GM10266 (cell line): Measurements from ENCODE around the gene IST1.

Source experiments
- DNase-seq: peaks from one replicate; pipeline ENCODE4 v3.0.0; 2012; ENCODE audit errors: extremely low spot score
- CTCF ChIP-seq: IDR thresholded peaks from 2 replicates; pipeline ENCODE4 v1.5.1; 2012; ENCODE audit warnings: mild to moderate bottlenecking, low read depth; ENCODE audit not compliant: control insufficient read depth, insufficient read depth; ENCODE audit errors: missing control alignments

IST1 gene

DNA sequence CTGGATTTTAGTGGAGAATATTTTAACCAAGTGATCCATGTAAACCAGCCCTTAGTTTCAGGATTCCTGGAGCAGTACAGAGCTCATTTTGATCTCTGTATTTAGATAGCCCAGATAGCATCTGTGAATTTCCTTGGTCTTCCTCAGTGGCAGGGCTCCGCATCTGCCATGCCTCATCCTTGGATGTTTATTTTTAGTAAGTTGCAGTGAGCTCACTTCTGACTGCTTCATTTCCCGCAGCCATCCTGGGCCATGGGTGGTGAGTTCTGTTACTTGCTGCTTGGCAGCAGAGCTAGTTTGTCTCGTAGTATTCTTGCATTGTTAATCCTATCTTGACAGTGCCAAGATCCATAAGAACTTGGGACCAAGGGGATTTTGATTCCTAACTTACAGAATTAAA lies 33.7 kb downstream of the IST1 start:
- DNase-seq, result no peak
- no peak for TF ChIP-seq CTCF

- no peak for DNase-seq
- no peak for TF ChIP-seq CTCF
These were observed 34.8 kb downstream of the IST1 start for GRCh38 chr16:71930013-71930563.

- no peak for DNase-seq
- TF ChIP-seq CTCF, result no peak
These were observed 35.7 kb downstream of the IST1 start for GRCh38 chr16:71931001-71931400.

DNA sequence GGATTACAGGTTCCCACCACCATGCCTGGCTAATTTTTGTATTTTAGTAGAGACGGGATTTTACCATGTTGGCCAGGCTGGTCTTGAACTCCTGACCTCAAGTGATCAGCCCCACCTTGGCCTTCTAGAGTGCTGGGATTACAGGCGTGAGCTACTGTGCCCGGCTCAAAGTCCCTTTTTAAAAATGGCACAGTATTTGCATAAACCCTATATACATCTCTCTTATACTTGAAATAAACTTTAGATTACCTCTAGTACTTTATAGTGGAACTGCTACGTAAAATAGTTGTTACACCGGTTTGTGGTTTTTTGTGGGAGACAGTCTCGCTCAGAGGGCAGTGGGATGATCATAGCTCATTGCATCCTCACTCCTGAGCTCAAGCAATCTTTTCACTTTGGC lies 36.3 kb downstream of the IST1 start:
- no peak for DNase-seq
- no peak for TF ChIP-seq CTCF

DNA sequence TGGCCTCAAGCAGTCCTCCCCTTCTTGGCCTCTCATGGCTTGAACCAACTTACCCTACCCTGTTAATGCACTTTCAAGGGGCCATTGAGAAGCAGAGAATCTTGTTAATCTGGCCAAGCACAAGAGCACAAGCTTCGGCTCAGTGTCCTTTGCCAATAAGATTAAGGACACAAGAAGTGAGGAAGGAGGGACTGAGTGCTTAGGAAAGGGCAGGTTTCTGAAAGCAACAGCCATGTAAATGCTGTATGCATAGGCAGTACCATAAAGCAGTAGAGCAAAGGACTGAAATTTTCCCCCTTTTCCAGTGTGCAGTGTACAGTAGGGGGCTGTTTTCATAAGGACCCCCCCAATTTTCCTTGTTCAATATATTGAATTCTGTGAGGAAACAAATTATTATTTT lies 37.7 kb downstream of the IST1 start:
- no peak for TF ChIP-seq CTCF
- DNase-seq, result no peak

DNA sequence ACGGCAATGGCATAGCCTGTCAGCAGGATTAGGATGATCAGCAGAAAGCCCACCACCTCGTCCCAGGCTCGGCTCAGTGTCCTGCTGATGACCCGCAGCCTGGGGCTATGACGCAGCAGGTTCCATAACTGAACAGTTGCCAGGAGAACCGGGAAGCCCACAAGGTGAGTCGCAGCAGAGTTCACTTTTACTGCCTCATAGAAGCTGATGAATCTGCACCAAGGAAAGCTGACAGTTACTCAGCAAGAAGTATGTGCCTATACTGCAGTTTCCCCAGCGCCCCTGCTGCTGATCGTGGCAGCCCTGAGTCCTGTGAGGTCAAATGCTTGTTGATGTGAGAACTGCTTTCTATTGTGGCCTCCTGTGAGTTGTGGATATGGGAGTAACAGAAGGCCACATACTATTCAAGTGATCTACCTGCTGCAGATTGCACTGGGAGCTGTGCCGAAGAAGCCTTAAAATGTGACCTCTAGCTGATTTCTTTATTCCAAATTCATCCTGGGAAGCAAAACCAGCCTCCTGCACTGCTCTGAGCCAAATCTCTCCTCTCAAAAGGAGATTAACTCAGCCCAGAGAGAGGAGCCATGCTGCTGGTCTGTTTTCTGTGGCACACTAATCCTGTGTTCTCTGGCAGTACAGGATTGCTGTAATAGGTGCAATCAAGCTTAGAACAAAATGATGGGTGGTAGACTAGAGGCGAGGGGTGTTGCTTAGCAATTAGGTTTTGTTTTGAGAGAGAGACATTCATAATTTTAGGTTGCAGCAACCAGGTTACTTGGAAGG lies 38.8 kb downstream of the IST1 start:
- DNase-seq, result no peak
- no peak for TF ChIP-seq CTCF

- no peak for DNase-seq
These were observed 42.7 kb downstream of the IST1 start for GRCh38 chr16:71937868-71938510.

More at GRCh38 chr16:71937868-71938510, 42.7 kb downstream of the IST1 start:
- no peak for TF ChIP-seq CTCF
